ENCODE data around the gene GBP5. TPM values are rescaled to one million over a fixed set of nuclear protein-coding genes. Genes with fewer than 3 reads are reported as not detected.
A peak's percentile ranks its signal among the peaks of the same experiment; 100 is the strongest.
"Not testable (repeated sequence)": the region's sequence is repeated elsewhere in the genome, so short reads cannot be mapped to it uniquely, and the experiment has no call there.

The GBP5 gene, protein sequence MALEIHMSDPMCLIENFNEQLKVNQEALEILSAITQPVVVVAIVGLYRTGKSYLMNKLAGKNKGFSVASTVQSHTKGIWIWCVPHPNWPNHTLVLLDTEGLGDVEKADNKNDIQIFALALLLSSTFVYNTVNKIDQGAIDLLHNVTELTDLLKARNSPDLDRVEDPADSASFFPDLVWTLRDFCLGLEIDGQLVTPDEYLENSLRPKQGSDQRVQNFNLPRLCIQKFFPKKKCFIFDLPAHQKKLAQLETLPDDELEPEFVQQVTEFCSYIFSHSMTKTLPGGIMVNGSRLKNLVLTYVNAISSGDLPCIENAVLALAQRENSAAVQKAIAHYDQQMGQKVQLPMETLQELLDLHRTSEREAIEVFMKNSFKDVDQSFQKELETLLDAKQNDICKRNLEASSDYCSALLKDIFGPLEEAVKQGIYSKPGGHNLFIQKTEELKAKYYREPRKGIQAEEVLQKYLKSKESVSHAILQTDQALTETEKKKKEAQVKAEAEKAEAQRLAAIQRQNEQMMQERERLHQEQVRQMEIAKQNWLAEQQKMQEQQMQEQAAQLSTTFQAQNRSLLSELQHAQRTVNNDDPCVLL
- total RNA-seq (2021; fragmentation: NEBNext Ultra II Directional; extraction: Animal tissue kit (Norgen Biotek cat#: 25700)) = under 1 TPM in 2 of 6 experiments, not detected in 4; 0.10 to 0.34 TPM
- long read RNA-seq = 0 reads

- not testable (repeated sequence) for H3K27me3 Mint-ChIP-seq (ENCODE audit: insufficient read depth); H3K4me1 Mint-ChIP-seq (ENCODE audit: low read depth); DNase-seq; H3K27ac Mint-ChIP-seq; H3K36me3 Mint-ChIP-seq (ENCODE audit: low read depth); H3K9me3 Mint-ChIP-seq
- H3K4me3 Mint-ChIP-seq = peak within 1 kb of the TSS; percentile 74; the same call in 1 of the 2 replicates
Observed at GRCh38 chr1:89272269-89273041, at the start of gene GBP5. Gene GBP5, minus strand, starts transcription at chr1:89272860. Its CDS starts 3,305 bp downstream, at chr1:89269555.

GRCh38 chr1:89322402-89322801 is 49.7 kb upstream of the GBP5 start:
- peaks cover 42% of the 10 kb centered on the region for H3K9me3 Mint-ChIP-seq
- no peak overlapping the region for H3K4me3 Mint-ChIP-seq
- no peaks in the 10 kb centered on the region for H3K36me3 Mint-ChIP-seq (ENCODE audit: low read depth)
- no peaks in the 10 kb centered on the region for H3K4me1 Mint-ChIP-seq (ENCODE audit: low read depth)
- H3K27me3 Mint-ChIP-seq (ENCODE audit: insufficient read depth) = no peaks in the 10 kb centered on the region
- TF ChIP-seq, protein P1, sequence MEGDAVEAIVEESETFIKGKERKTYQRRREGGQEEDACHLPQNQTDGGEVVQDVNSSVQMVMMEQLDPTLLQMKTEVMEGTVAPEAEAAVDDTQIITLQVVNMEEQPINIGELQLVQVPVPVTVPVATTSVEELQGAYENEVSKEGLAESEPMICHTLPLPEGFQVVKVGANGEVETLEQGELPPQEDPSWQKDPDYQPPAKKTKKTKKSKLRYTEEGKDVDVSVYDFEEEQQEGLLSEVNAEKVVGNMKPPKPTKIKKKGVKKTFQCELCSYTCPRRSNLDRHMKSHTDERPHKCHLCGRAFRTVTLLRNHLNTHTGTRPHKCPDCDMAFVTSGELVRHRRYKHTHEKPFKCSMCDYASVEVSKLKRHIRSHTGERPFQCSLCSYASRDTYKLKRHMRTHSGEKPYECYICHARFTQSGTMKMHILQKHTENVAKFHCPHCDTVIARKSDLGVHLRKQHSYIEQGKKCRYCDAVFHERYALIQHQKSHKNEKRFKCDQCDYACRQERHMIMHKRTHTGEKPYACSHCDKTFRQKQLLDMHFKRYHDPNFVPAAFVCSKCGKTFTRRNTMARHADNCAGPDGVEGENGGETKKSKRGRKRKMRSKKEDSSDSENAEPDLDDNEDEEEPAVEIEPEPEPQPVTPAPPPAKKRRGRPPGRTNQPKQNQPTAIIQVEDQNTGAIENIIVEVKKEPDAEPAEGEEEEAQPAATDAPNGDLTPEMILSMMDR (IDR thresholded peaks at IDR 0.05) = no peak
- no peak for DNase-seq
- H3K27ac Mint-ChIP-seq = no peak overlapping the region

GRCh38 chr1:89312572-89312971 is 39.9 kb upstream of the GBP5 start:
- H3K9me3 Mint-ChIP-seq = peaks cover 27% of the 10 kb centered on the region
- H3K27ac Mint-ChIP-seq = no peak overlapping the region
- H3K36me3 Mint-ChIP-seq (ENCODE audit: low read depth) = no peaks in the 10 kb centered on the region
- no peaks in the 10 kb centered on the region; the same call in 1 of the 2 replicates for H3K27me3 Mint-ChIP-seq (ENCODE audit: insufficient read depth)
- DNase-seq = no peak
- no peaks in the 10 kb centered on the region for H3K4me1 Mint-ChIP-seq (ENCODE audit: low read depth)
- H3K4me3 Mint-ChIP-seq = no peak overlapping the region
- TF ChIP-seq, protein P1 (IDR thresholded peaks at IDR 0.05) = no peak

DNA sequence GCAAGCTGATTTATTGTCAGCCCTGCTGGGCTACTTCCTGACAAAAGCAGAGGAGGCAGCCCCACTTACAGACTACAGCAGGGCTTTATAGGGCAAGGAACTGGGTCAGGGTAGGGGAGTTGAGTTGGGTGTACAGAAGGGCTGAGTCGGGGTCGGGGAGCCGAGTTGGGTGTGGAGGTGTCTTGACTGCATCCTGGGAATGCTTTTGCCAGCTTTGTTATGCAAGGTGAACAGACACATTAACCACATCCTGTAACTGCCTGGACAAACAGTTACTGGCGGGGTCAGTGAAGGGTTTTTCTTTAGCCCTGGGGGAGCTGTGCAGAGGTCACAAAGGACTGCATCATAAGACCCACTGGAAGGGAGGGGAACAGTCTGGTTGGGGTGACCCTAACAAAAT is 39.1 kb upstream of the GBP5 start:
- Mint-ChIP-seq H3K36me3 (ENCODE audit: low read depth) (no peaks in the 10 kb centered on the region), H3K4me1 (ENCODE audit: low read depth) (no peaks in the 10 kb centered on the region), H3K4me3 (no peak overlapping the region), H3K27me3 (ENCODE audit: insufficient read depth) (no peaks in the 10 kb centered on the region), H3K27ac (no peak overlapping the region), H3K9me3 (peaks cover 22% of the 10 kb centered on the region)
- TF ChIP-seq, protein P1 (IDR thresholded peaks at IDR 0.05) = no peak
- no peak for DNase-seq

- Mint-ChIP-seq H3K27ac (no peak overlapping the region), H3K4me3 (no peak overlapping the region), H3K9me3 (peaks cover 22% of the 10 kb centered on the region), H3K36me3 (ENCODE audit: low read depth) (no peaks in the 10 kb centered on the region), H3K27me3 (ENCODE audit: insufficient read depth) (no peaks in the 10 kb centered on the region), H3K4me1 (ENCODE audit: low read depth) (no peaks in the 10 kb centered on the region)
- TF ChIP-seq, protein P1 (IDR thresholded peaks at IDR 0.05) = no peak
- DNase-seq = no peak
Observed at GRCh38 chr1:89310976-89311375, 38.3 kb upstream of the GBP5 start.

All from HFFc6 (cell line).